DMS153 treated with DMSO at 0.1 percent for 48 hours (cell line): ENCODE data around the gene BCR.
"Not testable (repeated sequence)": the region's sequence is repeated elsewhere in the genome, so short reads cannot be mapped to it uniquely, and the experiment has no call there.

Source experiments
- DNase-seq: peaks from one replicate; lab custom pipeline; 2025; ENCODE audit not compliant: unreplicated experiment; lab: John Stamatoyannopoulos, UW

Gene BCR

DNA sequence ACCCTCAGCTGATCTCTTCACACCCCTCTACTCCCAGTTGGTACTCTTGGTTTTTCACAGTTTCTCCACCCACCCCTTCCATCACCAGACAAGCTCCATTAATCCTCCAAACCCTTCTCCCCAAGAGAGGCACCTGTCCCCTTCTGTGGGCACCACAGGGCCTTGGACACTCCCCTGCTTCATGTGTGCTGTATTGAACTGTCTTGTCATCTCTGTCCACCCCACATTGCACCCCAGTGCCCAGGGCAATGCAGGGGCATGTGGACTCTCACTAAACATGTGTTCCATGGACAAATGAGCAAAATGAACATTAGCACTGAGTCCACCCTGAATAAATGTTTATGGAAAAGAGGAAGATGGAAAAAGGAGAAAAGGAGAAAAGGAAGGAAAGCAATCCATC is 181.4 kb downstream of the BCR start:
- DNase-seq = no peak

DNA sequence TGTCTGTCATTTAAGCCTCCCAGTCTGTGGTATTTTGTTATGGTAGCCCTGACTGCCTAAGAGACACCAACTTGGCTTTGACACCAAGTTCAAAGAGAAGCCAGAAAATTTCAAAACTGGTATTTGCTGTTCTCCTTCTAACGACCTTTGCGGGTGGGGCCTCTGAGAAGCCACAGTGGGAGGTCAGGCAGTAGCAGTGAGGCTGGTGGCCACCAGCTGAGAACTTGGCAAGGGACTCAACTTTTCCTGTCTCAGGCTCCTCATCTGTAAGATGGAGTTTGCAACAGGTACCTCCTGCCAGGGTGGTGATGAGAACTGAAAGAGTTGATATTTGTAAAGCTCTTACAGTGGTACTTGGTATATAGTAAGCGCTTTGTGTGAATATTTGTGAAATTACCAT is 183.4 kb downstream of the BCR start:
- no peak for DNase-seq

DNA sequence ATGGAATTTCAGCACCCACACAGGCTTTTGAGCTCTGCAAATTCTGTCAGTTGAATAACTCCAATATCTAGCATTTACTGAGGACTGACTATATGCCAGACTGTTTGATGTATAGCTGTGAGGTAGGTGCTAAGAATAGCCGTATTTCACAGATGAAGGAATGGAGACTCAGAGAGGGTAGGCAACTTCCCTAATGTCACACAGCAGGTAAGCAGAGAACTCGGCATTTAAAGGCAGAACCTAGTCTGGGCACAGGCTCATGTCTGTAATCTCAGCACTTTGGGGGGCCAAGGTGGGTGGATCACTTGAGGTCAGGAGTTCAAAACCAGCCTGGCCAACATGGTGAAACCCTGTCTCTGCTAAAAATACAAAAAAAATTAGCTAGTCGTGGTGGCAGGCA is 184.1 kb downstream of the BCR start:
- no peak for DNase-seq

DNA sequence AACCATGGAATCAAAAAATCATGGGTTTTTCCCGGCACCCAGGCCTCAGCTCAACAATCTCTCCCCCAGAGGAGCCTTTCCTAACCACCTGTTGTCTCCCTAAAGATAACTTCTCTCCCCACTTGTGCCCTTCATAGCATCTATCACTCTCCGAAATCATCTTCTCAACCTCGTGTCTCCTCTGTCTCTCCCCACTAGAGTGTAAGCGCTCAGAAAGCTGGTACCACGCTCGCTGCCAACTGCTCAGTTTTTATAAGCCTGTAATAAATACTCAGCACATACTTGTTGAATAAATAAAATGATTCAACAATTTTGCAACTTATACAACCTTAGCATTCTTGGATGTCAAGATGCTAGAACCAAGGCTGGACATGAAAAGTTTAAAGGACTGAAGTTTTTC is 185.2 kb downstream of the BCR start:
- no peak for DNase-seq

DNA sequence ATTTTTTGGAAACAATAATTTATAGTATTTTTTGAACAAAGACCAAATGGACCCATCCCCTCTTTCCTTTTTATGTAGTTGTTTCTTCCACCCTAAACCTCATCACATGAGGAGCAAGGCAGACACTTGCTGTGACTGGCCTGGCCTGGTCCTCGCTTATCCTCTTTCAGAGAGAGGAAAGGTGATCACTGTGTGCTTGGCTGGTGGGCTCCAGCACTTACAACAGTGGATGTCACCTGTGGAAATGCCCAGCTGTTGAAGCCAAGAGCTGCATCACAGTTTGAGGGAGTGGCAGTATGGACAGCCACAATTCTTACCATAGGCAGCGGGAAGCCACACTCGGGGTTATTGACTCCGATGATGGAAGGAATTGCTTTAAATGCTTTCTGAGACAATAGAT is 185.7 kb downstream of the BCR start:
- DNase-seq = no peak

DNA sequence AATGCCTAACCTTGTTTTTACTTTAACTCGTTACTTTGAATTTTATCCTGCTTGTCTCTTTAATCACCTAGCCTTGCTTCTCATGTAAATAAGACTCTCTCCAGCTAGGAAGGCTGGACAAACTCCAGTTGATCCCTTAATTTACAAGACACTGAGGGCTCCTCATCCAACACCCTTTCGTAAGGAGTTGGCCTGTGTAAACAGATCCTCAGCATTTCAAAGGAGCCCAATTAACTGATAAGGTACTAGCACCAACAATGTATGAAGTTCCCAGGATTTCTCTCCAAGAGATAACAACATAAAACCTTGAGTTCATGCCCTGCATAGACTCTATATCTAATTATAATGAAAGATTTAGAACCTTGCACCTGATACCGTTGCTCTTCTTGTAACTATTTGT is 186.9 kb downstream of the BCR start:
- not testable (repeated sequence) for DNase-seq
